Epithelial cell of prostate (primary cell): Measurements from ENCODE around the gene ADGRV1.

ENCODE experiments used
- DNase-seq: peaks from one replicate; pipeline ENCODE4 v3.0.0-alpha.2; 2011; ENCODE audit warnings: low read depth, low spot score
- H3K27ac ChIP-seq: fragments of 450-650 bp; 2 replicates; pipeline ENCODE4 v1.5.1; 2017; ENCODE audit warnings: mild to moderate bottlenecking

Gene ADGRV1

DNA sequence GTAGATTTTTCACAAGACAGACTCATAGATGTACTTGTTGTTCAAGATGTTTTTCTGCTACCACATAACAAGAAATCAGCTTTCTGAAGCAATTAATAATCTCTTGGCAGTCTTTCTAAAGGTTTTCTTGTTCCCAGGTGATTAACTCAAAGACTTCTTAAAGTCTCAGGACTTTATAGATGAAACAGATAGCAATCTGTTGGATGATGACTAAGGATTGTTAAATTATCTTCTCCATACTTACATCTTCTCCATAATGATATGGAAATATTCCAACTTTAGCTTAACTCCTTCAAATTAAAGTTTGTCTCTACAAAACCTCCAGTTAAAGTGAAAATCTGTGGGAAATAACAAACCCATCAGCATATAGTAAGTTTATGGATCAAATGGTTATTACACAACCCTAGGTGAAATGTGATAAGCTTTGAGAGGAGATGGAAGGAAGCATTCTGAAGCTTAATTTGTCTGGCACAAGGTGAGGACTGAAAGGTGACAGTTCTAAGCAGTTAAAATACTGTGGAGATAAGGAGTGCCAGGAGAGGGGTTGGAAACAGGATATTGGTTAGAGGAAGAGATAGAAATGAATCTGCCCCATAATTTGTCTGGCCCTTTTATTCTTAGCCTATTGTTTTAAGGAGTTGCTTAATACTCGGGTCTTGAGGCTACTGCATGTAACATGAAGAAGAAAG, 326.7 kb downstream of the ADGRV1 start:
- no peak for DNase-seq
- H3K27ac ChIP-seq, result no peak overlapping the region

- no peak for DNase-seq
- H3K27ac ChIP-seq, result no peak overlapping the region
Measured at GRCh38 chr5:90886381-90886780, 327.8 kb downstream of the ADGRV1 start.

GRCh38 chr5:90888511-90889324, 330.1 kb downstream of the ADGRV1 start:
- peak overlapping the region; percentile 45 for H3K27ac ChIP-seq
- peak; percentile 78 for DNase-seq

DNA sequence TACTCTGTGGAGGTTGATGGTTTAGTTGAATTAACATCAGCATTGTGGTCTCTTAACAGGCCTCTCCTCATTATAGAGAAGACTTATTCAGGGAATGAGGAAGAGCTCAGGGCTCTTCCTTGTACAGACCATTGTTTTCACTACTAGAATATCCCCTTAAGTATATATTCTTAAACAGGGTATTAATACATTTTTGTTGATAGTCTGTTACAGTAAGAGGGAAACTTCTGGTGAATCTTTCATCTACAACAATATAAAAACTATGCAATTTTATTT, 330.7 kb downstream of the ADGRV1 start:
- DNase-seq, result no peak
- peak overlapping the region; percentile 45 for H3K27ac ChIP-seq

GRCh38 chr5:90890180-90890579, 331.6 kb downstream of the ADGRV1 start:
- H3K27ac ChIP-seq, result no peak overlapping the region
- no peak for DNase-seq

DNA sequence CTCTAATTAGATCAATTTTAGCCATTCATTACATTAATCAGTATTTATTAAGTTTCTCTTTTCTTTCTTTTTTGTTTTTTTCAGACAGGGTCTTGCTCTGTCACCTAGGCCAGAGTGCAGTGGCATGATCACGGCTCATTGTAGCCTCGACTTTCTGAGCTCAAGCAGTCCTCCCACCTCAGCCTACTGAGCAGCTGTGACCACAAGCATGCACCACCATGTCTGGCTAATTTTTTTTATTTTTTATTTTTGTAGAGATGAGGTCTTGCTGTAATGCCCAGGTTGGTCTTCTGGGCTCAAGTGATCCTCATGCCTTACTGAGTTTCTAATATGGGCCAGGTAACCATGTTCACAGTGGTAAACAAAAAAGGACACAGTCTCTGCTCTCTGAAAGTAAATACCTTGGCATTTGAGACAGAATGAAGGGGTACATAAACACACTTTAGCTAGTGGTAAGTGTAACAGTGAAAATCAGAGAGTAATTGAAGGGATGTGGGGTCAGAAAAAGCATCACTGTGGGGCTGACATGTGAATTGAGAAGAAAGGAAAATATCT, 336.3 kb downstream of the ADGRV1 start:
- no peak for DNase-seq
- H3K27ac ChIP-seq, result no peak overlapping the region

DNA sequence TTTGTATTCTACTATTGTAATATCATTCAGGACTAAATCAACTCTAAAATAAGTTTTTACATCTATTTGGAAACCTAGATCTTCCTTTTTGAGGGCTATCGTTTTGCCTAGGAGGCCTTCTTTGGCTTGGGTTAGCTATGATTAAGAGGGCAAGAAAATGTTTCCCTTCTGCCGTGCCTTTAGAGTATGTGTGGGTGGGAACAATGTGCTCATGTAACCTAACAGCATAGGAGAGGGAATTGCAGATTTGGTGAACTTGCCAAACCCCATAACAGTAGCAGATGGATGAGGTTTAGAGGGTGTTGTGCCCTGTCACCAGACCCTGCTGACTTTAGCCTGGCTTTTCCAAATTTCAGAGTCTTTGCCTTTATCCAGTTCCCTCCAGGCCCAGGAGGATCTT, 339.0 kb downstream of the ADGRV1 start:
- no peak overlapping the region for H3K27ac ChIP-seq
- DNase-seq, result no peak

- H3K27ac ChIP-seq, result peak overlapping the region; percentile 8
Measured at GRCh38 chr5:90898326-90899013, 339.9 kb downstream of the ADGRV1 start.

GRCh38 chr5:90899014-90899604, 340.5 kb downstream of the ADGRV1 start:
- no peak overlapping the region for H3K27ac ChIP-seq
- no peak for DNase-seq

More at GRCh38 chr5:90898326-90899013, 339.9 kb downstream of the ADGRV1 start:
- DNase-seq, result peak; percentile 36

DNA sequence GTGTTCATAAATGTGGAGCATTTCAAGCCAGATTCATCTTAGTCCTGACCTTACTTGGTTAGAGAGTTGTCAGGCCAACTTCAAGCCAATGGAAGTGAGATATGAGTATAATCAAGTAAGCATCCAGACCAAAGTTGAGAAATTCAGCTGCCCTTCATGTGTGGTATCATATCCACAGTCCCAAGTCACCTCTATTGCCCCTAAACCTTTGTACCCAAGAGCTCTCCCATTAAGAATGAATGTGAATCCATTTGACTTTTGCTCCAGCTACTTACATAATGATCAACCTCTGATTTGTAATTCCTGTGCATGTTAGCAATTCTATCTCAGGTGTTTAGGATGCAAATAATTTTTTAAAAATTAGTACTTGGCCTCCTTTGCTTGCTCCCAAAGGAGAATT, 342.7 kb downstream of the ADGRV1 start:
- no peak overlapping the region for H3K27ac ChIP-seq
- no peak for DNase-seq

- DNase-seq, result no peak
- no peak overlapping the region for H3K27ac ChIP-seq
Measured at GRCh38 chr5:90902170-90902569, 343.6 kb downstream of the ADGRV1 start.

- DNase-seq, result no peak
- H3K27ac ChIP-seq, result no peak overlapping the region
Measured at GRCh38 chr5:90902651-90903386, 344.2 kb downstream of the ADGRV1 start.

DNA sequence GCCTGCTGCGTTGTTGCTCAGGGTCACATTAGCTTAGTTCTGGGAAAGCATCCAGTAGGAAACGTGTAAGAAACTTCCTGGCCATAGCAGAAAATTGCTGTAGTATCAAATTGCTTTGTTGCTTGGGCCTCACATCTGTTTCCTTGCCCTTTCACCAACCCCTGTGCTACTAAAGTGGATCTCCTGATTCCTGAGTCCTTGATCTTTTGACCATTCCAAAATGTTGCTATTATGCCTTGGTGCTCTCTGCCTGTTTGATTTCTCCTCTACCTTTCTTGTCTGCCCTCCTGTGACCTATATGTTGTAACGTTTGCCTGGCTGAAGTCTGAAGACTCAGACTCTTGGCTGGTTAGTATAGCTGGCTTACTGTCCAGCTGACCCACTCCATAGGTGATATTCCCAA, 350.5 kb downstream of the ADGRV1 start:
- no peak for DNase-seq
- no peak overlapping the region for H3K27ac ChIP-seq

DNA sequence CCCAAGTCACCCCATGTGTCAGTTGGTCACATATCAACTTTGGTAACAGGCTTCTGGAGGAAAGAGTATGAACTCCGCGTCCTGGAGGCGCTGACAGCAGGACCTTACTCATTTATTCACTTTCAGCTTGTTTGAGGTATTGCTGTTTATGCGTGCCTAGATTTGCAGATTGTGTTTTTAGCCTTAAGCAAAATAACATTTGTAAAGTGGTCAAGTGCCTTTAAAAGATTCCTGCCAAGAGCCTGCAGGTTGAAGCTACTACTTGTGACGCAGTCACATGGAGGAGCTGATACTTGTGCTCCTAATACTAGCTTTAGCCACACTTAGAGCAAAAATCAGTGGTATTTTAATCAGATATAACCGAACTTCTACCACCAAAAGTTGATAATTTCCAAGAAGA, 351.3 kb downstream of the ADGRV1 start:
- no peak overlapping the region for H3K27ac ChIP-seq
- no peak for DNase-seq

DNA sequence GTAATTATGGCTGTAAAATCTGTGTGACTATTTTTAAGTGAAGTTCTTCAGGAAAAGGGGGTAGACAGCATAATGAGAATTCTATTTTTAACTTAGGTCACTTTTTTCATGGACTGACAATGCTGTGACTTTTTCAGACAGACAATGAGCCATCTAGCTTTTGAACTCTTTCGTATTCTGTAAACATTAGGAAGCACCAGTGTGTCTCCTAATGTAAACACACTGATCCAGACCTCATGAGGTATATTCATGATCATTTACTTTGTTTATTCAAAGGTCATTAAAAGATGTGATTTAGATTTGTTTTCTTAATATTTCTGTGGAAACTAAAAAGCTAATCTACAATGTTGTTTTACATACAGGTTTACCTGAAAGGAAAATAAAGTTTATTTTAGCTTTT, 352.6 kb downstream of the ADGRV1 start:
- no peak for DNase-seq
- no peak overlapping the region for H3K27ac ChIP-seq

- DNase-seq, result no peak
- no peak overlapping the region for H3K27ac ChIP-seq
Measured at GRCh38 chr5:90912476-90912875, 353.9 kb downstream of the ADGRV1 start.

DNA sequence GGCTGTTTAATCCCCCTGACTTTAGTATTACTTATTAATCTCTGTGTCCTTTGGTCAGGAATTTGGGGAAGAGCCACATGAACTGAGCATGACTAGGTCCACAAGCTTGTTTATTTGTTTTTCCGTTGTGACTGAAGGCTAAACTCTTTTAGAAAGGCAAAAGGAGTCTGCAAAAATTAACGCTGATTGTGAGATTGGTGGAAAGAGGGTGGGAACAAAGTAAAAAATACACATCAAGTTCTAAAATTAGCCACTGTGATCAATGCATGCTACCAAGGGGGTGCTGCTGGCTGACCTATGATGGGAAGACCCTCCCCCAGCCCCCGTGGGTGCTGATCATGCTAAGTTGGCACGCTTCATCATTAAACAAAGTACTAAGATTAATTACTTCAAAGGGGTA, 356.8 kb downstream of the ADGRV1 start:
- DNase-seq, result no peak
- no peak overlapping the region for H3K27ac ChIP-seq

- no peak overlapping the region for H3K27ac ChIP-seq
- DNase-seq, result no peak
Measured at GRCh38 chr5:90916947-90917800, 358.6 kb downstream of the ADGRV1 start.
